Lower leg skin (tissue), 3 donors: ENCODE measurements around the gene GGT7.

Experiments
- CTCF ChIP-seq, 3 donors: fragments of 450-650 bp; IDR thresholded peaks; one replicate each; pipeline ENCODE4 v1.5.1; 2016; ENCODE audit warnings: antibody characterized with exemption in 3 of 3, mild to moderate bottlenecking in 3 of 3, moderate library complexity in 2 of 3
- POLR2A ChIP-seq, 2 donors: fragments of 450-650 bp; IDR thresholded peaks; one replicate each; pipeline ENCODE4 v1.6.1; 2016 to 2017; ENCODE audit warnings: antibody characterized with exemption in 2 of 2, mild to moderate bottlenecking in 1 of 2, moderate library complexity in 1 of 2

- TF ChIP-seq CTCF (IDR thresholded peaks at IDR 0.05) (no peak), POLR2A (IDR thresholded peaks at IDR 0.05) (no peak)
Measured at GRCh38 chr20:34886122-34886521, 13.5 kb upstream of the GGT7 start.
